Jurkat, Clone E6-1 (cell line): Measurements from ENCODE around the gene PMEPA1.

Source experiments
- DNase-seq: peaks from one replicate; pipeline ENCODE4 v3.0.0-alpha.2; 2011; ENCODE audit warnings: low read depth, low spot score
- H3K4me3 ChIP-seq: 2 replicates; pipeline ENCODE4 v1.5.1; 2011; ENCODE audit warnings: mild to moderate bottlenecking, low read length, control low read depth, moderate library complexity

Gene PMEPA1

GRCh38 chr20:57738053-57738452, 28.2 kb upstream of the PMEPA1 start:
- no peak overlapping the region for H3K4me3 ChIP-seq
- no peak for DNase-seq

DNA sequence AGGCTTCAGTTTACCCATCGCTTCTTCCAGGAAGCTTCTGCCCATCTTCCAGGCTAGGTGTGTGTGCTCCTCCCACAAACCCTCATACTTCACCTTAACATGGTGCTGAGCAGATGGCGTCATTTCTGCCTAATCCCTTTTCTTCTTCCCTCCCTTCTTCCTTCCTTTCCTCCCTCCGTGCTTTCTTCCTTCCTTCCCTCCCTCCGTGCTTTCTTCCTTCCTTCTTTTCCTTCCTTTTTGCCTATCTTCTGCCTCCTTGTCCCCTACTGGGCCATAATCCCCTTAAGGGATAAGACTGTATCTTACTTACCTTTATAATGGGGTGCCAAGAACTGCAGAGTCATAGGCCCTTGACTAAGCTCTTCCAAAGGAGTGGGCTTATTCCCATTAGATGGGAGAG, 27.5 kb upstream of the PMEPA1 start:
- H3K4me3 ChIP-seq = no peak overlapping the region
- no peak for DNase-seq

GRCh38 chr20:57736738-57737347, 27.0 kb upstream of the PMEPA1 start:
- H3K4me3 ChIP-seq = no peak overlapping the region
- no peak for DNase-seq

DNA sequence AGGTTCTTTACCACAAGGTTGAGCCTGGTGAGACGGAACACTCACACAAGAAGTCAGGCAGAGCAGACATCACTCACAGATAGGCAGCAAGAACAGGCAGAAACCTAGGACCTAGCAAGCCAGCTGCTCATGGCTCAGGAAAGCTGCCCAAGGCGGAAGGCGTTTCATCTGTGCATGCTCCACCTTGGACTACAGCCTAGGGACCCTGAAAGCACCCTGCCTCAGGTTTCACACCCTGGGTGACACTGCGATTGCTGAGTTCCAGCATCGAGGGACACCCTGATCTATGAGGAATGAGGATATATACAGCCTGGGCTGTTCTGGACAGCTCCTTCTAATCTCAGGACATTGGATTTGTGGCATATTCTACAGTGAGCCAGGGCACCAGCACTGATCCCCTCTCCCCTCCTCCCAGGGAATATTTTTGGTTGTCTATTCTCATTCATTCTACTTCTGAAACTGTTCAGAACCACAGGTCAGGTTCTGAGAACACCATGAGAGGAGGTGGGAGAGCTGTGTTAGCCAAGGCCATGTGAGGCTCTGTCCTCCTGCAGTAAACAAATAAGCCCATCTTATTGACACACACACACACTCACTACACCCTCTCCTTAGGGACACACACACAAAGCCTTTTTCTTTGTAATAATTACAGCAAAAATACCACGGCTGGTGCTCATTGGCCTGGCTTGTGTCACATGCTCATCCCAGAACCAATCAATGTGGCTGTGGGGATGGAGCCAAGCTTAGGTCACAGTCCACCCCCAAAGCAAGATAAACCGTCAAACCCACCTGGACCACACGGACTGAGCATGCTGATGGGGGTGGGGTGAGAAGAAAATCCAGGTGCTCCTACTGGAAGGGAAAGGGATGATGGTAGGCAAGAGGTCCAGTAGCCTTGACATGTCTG, 26.3 kb upstream of the PMEPA1 start:
- no peak overlapping the region for H3K4me3 ChIP-seq
- DNase-seq = no peak

DNA sequence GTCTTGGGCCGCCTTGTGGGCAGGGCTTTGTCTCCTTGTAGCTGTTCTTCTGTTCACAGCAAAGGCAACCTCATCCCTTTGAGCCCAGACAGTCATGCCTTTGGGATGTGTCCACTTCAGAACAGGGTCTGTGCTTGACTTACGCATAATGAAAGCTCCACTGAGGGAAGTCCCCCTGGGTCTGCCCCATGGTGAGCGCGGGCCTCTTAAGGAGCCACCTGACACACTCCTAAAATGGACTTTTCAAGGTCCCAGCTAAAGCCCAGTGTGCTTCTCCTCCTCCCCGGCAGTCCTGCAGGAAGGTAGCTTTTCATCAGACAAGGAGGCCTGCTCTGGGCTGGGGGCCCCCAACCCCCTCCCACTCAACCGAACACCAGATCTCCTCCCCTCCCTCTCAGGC, 24.9 kb upstream of the PMEPA1 start:
- no peak for DNase-seq
- H3K4me3 ChIP-seq = no peak overlapping the region

- no peak overlapping the region for H3K4me3 ChIP-seq
- DNase-seq = no peak
These were observed 22.4 kb upstream of the PMEPA1 start for GRCh38 chr20:57732226-57732625.

GRCh38 chr20:57728762-57729161, 18.9 kb upstream of the PMEPA1 start:
- no peak overlapping the region for H3K4me3 ChIP-seq
- DNase-seq = no peak

DNA sequence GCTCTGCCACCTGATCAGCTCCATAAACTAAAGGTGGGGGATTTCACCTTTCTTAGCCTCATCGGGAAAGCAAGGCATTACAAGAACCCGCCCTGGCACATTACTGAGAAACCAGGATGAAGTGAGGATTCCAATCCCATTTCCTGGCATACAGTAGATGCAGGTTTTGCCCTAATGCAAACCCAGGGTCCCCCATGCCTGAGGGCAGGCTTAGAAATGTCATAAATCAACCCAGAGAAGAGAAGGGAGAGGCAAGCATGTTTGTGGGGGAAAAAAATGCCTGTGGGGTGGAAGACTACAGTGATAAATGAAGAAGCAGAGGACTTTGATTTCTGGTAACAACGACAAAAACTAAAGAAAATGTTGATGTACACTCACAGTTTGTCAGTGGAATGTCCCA, 18.0 kb upstream of the PMEPA1 start:
- DNase-seq = no peak
- no peak overlapping the region for H3K4me3 ChIP-seq

- no peak overlapping the region for H3K4me3 ChIP-seq
These were observed 15.8 kb upstream of the PMEPA1 start for GRCh38 chr20:57725636-57726035.

DNA sequence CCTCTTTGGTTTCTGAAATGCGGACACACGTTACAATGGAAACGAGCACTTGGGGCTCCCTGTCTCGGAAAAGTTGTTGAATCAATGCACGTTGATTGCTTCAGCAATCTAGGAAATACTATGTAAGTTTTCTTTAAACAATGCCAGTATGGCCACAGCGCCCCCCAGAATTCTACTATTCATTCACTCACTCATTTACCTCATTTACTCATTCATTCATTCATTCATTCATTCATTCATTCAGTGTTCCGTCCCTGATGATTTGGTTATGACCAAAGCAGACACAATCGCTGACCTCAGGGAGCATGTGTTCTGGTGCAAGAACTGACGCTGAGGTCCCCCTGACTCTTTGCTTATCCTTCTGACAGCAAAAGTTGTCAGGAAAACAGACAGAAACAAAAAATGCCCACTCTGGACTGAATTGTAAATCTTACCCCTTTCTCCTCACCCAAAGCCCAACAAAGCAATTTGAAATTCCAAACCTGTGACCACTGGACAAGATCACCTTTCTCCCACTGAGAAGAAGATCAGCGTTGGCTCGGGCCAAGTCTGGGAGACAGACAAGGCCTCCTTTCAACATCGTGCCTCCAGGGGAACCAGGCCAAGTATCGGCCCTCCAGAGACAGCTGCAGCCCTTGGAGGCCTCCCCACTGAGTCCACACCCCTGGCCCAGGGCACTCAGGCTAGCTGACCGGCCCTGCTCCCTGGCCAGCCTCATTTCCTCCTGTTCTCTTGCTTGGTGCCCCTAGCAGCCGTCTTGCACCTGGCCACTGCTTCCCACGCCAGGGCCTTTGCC, 15.0 kb upstream of the PMEPA1 start:
- no peak overlapping the region for H3K4me3 ChIP-seq
- DNase-seq = no peak

More at GRCh38 chr20:57725636-57726035, 15.8 kb upstream of the PMEPA1 start:
- DNase-seq = no peak

GRCh38 chr20:57723816-57724215, 14.0 kb upstream of the PMEPA1 start:
- DNase-seq = no peak
- no peak overlapping the region for H3K4me3 ChIP-seq

DNA sequence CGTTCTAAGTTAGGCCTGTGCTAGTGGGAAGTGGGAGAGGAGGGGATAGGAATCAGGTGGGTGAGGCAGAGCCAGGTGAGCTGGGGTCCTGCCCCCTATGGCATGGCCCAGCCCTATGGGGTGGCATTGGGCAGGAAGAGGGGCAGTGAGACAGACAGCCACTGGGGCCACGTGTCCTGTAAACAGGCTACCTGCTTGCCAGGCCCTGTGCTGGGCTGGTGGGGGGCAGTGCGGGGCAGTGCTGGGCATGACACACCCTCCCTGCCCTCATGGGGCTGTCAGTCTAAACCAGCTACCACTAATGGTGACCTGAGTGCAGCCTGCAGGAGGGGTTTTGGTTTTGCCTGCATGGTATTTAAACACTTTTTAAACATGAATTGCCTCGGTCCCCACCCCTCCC, 10.1 kb upstream of the PMEPA1 start:
- H3K4me3 ChIP-seq = no peak overlapping the region
- no peak for DNase-seq

GRCh38 chr20:57718490-57719009, 8.7 kb upstream of the PMEPA1 start:
- peak; percentile 98 for DNase-seq
- peak overlapping the region; percentile 70 for H3K4me3 ChIP-seq

- no peak for DNase-seq
- no peak overlapping the region for H3K4me3 ChIP-seq
These were observed 8.0 kb upstream of the PMEPA1 start for GRCh38 chr20:57717797-57718196.

DNA sequence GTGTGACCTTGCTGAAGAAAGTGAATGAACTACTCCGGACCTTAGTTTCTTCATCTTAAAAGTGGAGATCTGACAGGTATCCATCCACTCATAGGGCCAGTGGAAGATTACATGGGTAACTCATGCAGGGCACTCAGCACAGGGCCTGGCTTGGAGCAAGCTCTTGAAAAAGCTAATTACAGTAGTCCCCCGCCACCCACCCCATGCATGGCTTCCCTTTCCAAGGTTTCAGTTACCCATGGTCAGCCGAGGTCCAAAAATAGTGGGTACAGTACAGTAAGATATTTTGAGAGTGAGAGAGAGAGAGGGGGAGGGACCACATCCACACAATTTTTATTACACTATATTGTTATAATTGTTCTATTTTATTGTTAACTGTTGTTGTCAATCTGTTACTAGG, 7.1 kb upstream of the PMEPA1 start:
- H3K4me3 ChIP-seq = no peak overlapping the region

GRCh38 chr20:57716202-57716601, 6.4 kb upstream of the PMEPA1 start:
- H3K4me3 ChIP-seq = no peak overlapping the region
- DNase-seq = no peak

More for the DNA sequence above, 7.1 kb upstream of the PMEPA1 start:
- DNase-seq = no peak

DNA sequence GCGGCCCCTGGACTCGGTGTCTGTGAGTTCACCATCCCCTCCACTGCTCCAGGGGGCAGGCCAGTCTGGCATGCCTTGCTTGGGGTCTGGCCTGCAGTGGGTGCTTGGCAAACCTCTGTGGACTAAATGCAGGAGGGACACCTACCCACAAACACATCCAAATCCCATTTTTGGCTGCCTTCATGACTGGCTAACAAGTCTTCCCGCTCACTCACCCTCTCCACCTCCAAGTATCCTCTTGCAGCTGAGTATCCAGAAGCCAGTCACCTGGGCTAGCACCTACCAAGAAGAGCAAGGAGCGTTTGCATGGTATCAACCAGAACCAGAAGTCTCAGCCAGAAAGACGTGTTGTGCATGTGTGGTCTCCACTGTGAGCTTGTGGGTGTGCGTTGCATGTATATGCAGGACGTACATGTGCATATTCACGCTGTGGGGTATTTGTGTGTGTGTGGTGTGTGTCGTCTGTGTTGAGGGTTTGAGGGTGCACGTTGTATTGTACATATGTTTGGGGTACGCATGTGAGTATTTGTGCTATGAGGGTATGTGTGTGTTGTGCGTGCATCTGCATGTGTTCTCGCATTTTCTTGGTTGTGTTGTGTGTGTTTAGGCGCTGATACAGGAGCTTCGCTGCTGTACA, 5.6 kb upstream of the PMEPA1 start:
- no peak for DNase-seq
- no peak overlapping the region for H3K4me3 ChIP-seq

GRCh38 chr20:57714409-57715267, 4.8 kb upstream of the PMEPA1 start:
- no peak for DNase-seq
- no peak overlapping the region for H3K4me3 ChIP-seq
